WTC11 (cell line): ENCODE results near the gene CAMTA1. TPM values are rescaled to one million over a fixed set of nuclear protein-coding genes. Genes with fewer than 3 reads are reported as not detected.

Source experiments
- ATAC-seq: fragments of 200-7000 bp; cut with Tn5 transposase; 2 replicates; pipeline ENCODE4 v1.10.0; 2021; ENCODE audit warnings: mild to moderate bottlenecking, moderate library complexity
- CTCF ChIA-PET: fragments of 300-600 bp; sonication (Branson Sonifier 250); formaldehyde crosslinking; loops from one replicate; lab custom pipeline; 2021; ENCODE audit warnings: antibody characterized with exemption; lab: Charles Lee
- POLR2A ChIA-PET: fragments of 350-600 bp; sonication (Branson Sonifier 250); formaldehyde crosslinking; loops from one replicate; lab custom pipeline; 2021; ENCODE audit warnings: antibody characterized with exemption; lab: Charles Lee
- DNase-seq: peaks from one replicate; pipeline ENCODE4 v3.0.0; 2021; ENCODE audit warnings: low spot score
- H3K27ac Mint-ChIP-seq: 2 replicates; pipeline ENCODE4 v1.8.0; 2021; ENCODE audit warnings: mixed read lengths
- H3K27me3 Mint-ChIP-seq: 2 replicates; pipeline ENCODE4 v1.8.0; 2021; ENCODE audit warnings: low read depth, mild to moderate bottlenecking, moderate library complexity, mixed read lengths
- H3K36me3 Mint-ChIP-seq: 2 replicates; pipeline ENCODE4 v1.8.0; 2021; ENCODE audit warnings: mixed read lengths
- H3K4me1 Mint-ChIP-seq: 2 replicates; pipeline ENCODE4 v1.8.0; 2022; ENCODE audit warnings: mixed read lengths
- H3K4me3 Mint-ChIP-seq: 2 replicates; pipeline ENCODE4 v1.8.0; 2021; ENCODE audit warnings: mild to moderate bottlenecking, moderate library complexity, mixed read lengths
- H3K9me3 Mint-ChIP-seq: 2 replicates; pipeline ENCODE4 v1.8.0; 2021; ENCODE audit warnings: mixed read lengths
- CBFB ChIP-seq: sonication (generic); formaldehyde crosslinking; IDR thresholded peaks from 2 replicates; pipeline ENCODE4 v1.8.1; 2022; ENCODE audit warnings: mild to moderate bottlenecking, low read depth, missing genetic modification reagents
- CDX4 ChIP-seq: fragments of 250-450 bp; sonication (Bioruptor Pico); IDR thresholded peaks from 2 replicates; pipeline ENCODE4 v1.9.0; 2021; ENCODE audit warnings: moderate library complexity, mild to moderate bottlenecking, inconsistent platforms, borderline replicate concordance
- E2F4 ChIP-seq: sonication (generic); formaldehyde crosslinking; IDR thresholded peaks from 2 replicates; pipeline ENCODE4 v1.8.1; 2022; ENCODE audit warnings: low read depth, mild to moderate bottlenecking, moderate library complexity, missing genetic modification reagents, borderline replicate concordance
- FOXP1 ChIP-seq: sonication (generic); formaldehyde crosslinking; IDR thresholded peaks from 2 replicates; pipeline ENCODE4 v1.8.0; 2022; ENCODE audit warnings: missing genetic modification reagents, mild to moderate bottlenecking, moderate library complexity, borderline replicate concordance
- FOXP4 ChIP-seq: sonication (generic); formaldehyde crosslinking; IDR thresholded peaks from 2 replicates; pipeline ENCODE4 v1.8.0; 2022; ENCODE audit warnings: mild to moderate bottlenecking, missing genetic modification reagents
- HMGXB4 ChIP-seq: sonication (generic); formaldehyde crosslinking; IDR thresholded peaks from 2 replicates; pipeline ENCODE4 v1.8.1; 2023; ENCODE audit warnings: mild to moderate bottlenecking, moderate library complexity, missing genetic modification reagents
- JAZF1 ChIP-seq: fragments of 250-450 bp; sonication (Bioruptor Pico); IDR thresholded peaks from 2 replicates; pipeline ENCODE4 v1.9.0; 2021; ENCODE audit warnings: moderate library complexity, mild to moderate bottlenecking, inconsistent platforms
- MXD4 ChIP-seq: fragments of 250-450 bp; sonication (Bioruptor Pico); IDR thresholded peaks from 2 replicates; pipeline ENCODE4 v1.8.0; 2021; ENCODE audit warnings: mild to moderate bottlenecking, moderate library complexity, borderline replicate concordance
- NR3C1 ChIP-seq: sonication (generic); formaldehyde crosslinking; conservative IDR thresholded peaks from 2 replicates; pipeline ENCODE4 v1.8.1; 2023; ENCODE audit warnings: low read depth, mild to moderate bottlenecking, missing genetic modification reagents
- SMAD3 ChIP-seq: sonication (generic); formaldehyde crosslinking; IDR thresholded peaks from 2 replicates; pipeline ENCODE4 v1.8.0; 2022; ENCODE audit warnings: missing genetic modification reagents, mild to moderate bottlenecking, borderline replicate concordance
- SMAD4 ChIP-seq: sonication (generic); formaldehyde crosslinking; IDR thresholded peaks from 2 replicates; pipeline ENCODE4 v1.8.0; 2022; ENCODE audit warnings: mild to moderate bottlenecking, missing genetic modification reagents
- USF1 ChIP-seq: sonication (generic); formaldehyde crosslinking; IDR thresholded peaks from 2 replicates; pipeline ENCODE4 v1.8.0; 2022; ENCODE audit warnings: mild to moderate bottlenecking, missing genetic modification reagents
- ZNF263 ChIP-seq: sonication (generic); formaldehyde crosslinking; IDR thresholded peaks from 2 replicates; pipeline ENCODE4 v1.8.1; 2022; ENCODE audit warnings: low read depth, mild to moderate bottlenecking, moderate library complexity, missing genetic modification reagents
- ZNF532 ChIP-seq: fragments of 250-450 bp; sonication (Bioruptor Pico); IDR thresholded peaks from 2 replicates; pipeline ENCODE4 v1.9.0; 2021; ENCODE audit warnings: mild to moderate bottlenecking, borderline replicate concordance
- ZSCAN18 ChIP-seq: fragments of 250-450 bp; sonication (Bioruptor Pico); IDR thresholded peaks from 2 replicates; pipeline ENCODE4 v2.1.2; 2022; ENCODE audit warnings: mild to moderate bottlenecking, moderate library complexity
- total RNA-seq: library from RNA; stranded (reverse); gene quantifications from 3 replicates; pipeline ENCODE4 v1.2.3, GENCODE V29; 2021
- TF ChIP-seq, protein P1 (sequence below): fragments of 250-450 bp; sonication (Bioruptor Pico); IDR thresholded peaks from 2 replicates; pipeline ENCODE4 v1.9.0; 2021; ENCODE audit warnings: mild to moderate bottlenecking

Gene CAMTA1
- total RNA-seq, 1 experiment from 2014 or later = 86.4 TPM

GRCh38 chr1:7606096-7606495 lies 820.8 kb downstream of the CAMTA1 start:
- ATAC-seq (no peak), DNase-seq (no peak)
- TF ChIP-seq ZSCAN18 (CRISPR knock-in tag) (no peak), FOXP1 (no peak), FOXP4 (CRISPR knock-in tag) (no peak), ZNF263 (CRISPR knock-in tag) (no peak), SMAD4 (no peak), MXD4 (CRISPR knock-in tag) (no peak), SMAD3 (CRISPR knock-in tag) (no peak), NR3C1 (CRISPR knock-in tag) (no peak), ZNF532 (CRISPR knock-in tag) (no peak), JAZF1 (CRISPR knock-in tag) (no peak), HMGXB4 (CRISPR knock-in tag) (no peak), CDX4 (CRISPR knock-in tag) (no peak), USF1 (CRISPR knock-in tag) (no peak)
- H3K36me3 Mint-ChIP-seq = peaks cover 22% of the 10 kb centered on the region
- H3K27ac Mint-ChIP-seq = no peak overlapping the region
- peaks cover 39% of the 10 kb centered on the region for H3K9me3 Mint-ChIP-seq
- ChIA-PET CTCF (no interaction called here), POLR2A (no interaction called here)
- peaks cover 22% of the 10 kb centered on the region for H3K4me1 Mint-ChIP-seq
- H3K27me3 Mint-ChIP-seq = peaks cover 12% of the 10 kb centered on the region
- H3K4me3 Mint-ChIP-seq = no peak overlapping the region

DNA sequence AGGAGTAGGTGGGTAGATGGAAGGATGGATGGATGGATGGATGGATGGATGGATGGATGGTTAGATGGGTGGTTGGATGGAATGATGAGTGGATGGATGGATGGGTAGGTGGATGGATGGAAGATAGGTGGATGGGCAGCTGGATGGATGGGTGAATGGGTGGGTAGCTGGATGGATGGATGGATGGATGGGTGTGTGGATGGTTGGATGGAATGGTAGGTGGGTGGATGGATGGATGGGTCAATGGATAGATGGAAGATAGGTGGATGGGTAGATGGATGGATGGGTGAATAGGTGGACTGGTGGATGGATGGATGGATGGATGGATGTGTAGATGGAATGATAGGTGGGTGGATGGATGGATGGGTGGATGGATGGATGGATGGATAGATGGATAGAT lies 821.8 kb downstream of the CAMTA1 start:
- H3K27me3 Mint-ChIP-seq = peaks cover 12% of the 10 kb centered on the region
- POLR2A ChIA-PET = no interaction called here
- H3K4me3 Mint-ChIP-seq = no peak overlapping the region
- DNase-seq (no peak), ATAC-seq (no peak)
- H3K27ac Mint-ChIP-seq = no peak overlapping the region
- peaks cover 22% of the 10 kb centered on the region for H3K36me3 Mint-ChIP-seq
- H3K9me3 Mint-ChIP-seq = peaks cover 39% of the 10 kb centered on the region
- H3K4me1 Mint-ChIP-seq = peaks cover 22% of the 10 kb centered on the region
- CTCF ChIA-PET = no interaction called here
- TF ChIP-seq, protein P1, sequence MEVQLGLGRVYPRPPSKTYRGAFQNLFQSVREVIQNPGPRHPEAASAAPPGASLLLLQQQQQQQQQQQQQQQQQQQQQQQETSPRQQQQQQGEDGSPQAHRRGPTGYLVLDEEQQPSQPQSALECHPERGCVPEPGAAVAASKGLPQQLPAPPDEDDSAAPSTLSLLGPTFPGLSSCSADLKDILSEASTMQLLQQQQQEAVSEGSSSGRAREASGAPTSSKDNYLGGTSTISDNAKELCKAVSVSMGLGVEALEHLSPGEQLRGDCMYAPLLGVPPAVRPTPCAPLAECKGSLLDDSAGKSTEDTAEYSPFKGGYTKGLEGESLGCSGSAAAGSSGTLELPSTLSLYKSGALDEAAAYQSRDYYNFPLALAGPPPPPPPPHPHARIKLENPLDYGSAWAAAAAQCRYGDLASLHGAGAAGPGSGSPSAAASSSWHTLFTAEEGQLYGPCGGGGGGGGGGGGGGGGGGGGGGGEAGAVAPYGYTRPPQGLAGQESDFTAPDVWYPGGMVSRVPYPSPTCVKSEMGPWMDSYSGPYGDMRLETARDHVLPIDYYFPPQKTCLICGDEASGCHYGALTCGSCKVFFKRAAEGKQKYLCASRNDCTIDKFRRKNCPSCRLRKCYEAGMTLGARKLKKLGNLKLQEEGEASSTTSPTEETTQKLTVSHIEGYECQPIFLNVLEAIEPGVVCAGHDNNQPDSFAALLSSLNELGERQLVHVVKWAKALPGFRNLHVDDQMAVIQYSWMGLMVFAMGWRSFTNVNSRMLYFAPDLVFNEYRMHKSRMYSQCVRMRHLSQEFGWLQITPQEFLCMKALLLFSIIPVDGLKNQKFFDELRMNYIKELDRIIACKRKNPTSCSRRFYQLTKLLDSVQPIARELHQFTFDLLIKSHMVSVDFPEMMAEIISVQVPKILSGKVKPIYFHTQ = no peak
- TF ChIP-seq CBFB (CRISPR knock-in tag) (no peak), E2F4 (CRISPR knock-in tag) (no peak)
